HG03025 (cell line): ENCODE results near the gene CREG2.

Experiments
- ATAC-seq: cut with Tn5 transposase; IDR thresholded peaks from one replicate; pipeline ENCODE4 v1.9.1; 2021; ENCODE audit warnings: mild to moderate bottlenecking, moderate library complexity; ENCODE audit not compliant: unreplicated experiment, low FRiP score

The CREG2 gene

GRCh38 chr2:101410114-101410513, 22.8 kb upstream of the CREG2 start:
- no peak for ATAC-seq

DNA sequence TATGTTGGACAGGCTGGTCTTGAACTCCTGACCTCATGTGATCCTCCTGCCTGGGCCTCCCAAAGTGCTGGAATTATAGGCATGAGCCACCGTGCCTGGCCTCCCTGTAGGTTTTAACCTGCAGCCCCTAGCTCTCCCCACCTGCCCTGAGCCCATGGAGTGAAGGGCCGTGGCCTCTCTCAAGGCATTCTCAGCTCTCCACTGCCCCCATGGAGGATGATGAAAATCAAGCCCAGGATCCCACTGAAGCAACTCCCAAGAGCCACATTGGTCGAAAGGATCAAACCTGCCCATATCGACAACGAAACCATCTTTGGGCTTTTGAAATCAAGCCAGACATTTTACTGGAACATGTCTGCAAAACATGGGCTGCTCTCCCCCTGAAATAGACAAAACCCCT, 22.4 kb upstream of the CREG2 start:
- ATAC-seq = no peak

- no peak for ATAC-seq
These were observed 21.6 kb upstream of the CREG2 start for GRCh38 chr2:101408925-101409324.

DNA sequence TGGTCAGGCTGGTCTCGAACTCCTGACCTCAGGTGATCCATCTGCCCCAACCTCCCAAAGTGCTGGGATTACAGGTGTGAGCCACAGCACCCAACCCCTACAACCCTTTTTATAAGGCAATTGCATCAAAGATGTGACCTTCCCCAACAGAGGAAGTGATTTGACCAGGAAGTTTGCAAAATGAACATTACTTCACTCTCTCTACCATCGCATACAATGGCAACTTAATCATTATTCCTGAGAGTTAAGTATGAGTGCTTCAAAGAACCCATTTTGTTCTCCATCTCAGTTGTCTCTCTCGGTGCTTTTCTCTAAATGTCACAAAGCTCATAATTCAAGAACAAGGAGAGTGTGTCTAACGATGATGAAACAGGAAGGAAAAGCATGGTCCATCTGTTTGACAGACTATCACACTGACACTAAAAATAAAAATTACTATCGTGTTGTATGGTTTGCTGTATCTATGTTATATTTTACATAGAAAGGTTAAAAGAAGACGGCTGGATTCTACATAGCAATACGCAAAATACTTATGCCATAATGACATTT, 18.1 kb upstream of the CREG2 start:
- no peak for ATAC-seq

DNA sequence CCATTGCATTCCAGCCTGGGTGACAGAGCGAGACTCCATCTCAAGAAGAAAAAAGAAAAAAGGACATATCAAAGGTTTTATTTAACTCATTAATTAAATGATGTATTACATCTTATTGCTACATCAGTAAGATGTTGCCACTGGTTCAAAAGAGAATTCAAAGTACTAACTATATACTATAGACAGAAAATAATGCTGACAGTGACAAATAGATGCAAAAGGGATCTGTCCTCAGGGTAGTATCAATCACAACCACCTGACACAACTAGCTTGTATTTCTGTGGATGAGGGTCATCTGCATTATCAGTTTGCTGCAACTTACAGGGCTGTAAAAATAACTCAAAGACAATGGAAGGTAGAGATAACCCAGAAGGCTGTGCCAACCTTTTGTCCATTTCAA, 16.4 kb upstream of the CREG2 start:
- ATAC-seq = no peak

GRCh38 chr2:101402630-101403029, 15.3 kb upstream of the CREG2 start:
- ATAC-seq = no peak

DNA sequence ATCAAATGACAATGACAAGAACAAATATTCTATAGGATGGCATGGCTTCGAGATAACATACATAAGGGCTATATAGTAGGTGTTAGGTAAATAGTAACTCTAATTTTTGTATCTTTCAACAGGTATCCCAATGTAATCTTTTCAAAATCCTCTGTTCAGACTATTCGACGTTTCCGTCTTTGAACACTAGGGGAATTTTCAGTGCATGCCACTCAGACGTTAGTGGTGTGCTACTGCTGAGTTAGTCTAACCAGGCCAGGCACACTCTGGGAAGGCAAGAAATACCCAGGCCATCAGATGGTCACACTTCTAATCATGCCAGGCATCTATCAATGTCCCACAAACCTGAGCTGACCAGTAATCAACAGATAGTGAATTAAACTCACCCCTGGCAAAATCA, 14.6 kb upstream of the CREG2 start:
- ATAC-seq = no peak

DNA sequence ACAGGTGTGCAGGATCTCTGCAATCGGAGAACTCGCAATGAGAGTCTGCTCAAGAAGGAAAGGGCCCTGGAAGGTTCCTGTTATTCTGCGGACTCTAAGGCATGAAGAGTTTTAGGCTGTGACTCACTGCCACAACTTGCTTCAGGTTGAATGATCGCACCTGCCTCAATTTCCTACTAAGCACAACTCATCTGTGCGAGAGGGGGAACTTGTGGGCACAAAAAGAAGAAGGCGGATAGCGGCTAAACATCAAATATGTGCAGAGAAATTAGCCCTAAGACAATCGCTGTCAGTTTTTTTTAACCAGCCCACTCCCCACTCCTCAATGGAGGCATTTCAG, 14.0 kb upstream of the CREG2 start:
- no peak for ATAC-seq

DNA sequence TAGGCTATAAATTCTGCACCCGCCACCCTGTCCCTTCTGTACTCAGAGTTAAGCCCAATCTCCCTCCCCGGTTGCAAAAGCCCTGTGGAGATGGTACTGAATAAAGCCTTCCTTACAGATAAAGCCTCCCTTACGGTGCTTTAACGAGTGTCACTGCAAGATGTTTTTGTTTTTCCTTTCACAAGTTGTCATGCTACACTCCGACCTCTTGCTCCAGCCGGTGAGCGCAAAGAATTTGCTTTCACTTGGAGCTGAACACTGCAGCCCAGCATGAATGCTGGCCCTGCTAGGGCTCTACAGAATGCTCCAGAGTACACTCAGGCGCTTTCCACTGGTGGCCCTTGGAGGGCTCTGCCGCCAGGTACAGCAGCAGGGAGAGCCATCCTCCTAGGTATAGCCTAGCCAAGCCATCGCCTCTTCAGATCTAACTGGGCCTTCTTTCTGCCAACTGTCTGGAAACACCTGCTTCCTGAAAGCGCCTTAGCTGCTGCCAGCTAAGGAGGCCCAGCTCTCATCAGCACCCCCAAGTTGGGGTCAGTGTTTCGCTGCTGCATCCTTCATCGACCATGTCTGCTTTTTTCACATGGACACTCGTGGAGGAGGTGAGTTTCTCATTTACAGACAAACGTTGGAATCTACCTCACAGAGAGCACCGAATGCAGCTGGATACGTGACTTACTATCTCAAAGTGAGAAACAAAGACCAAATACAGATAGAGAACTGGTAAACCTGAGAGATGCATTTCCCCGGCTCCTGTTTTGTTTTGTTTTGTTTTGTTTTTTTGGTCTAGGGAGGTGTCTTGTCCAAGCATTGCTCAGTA, 13.4 kb upstream of the CREG2 start:
- no peak for ATAC-seq

DNA sequence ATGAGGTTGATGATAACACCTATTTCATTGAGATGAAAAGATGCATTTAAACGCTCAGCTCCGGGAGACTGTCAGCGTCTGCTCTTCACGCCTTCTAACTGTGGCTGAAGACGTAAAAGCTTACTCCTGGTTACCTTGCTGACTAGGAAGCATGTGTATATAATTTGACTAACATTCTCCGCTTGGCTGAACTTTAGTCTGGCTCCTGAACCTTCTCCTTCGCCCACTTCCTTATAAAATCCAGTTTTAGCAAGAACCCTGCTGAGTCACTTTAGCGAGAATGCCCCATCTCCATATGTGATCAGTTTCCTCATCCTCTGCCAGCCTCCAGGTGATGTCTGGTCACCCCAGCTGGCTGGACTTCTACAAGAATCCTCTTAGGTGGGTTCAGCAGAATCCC, 12.7 kb upstream of the CREG2 start:
- no peak for ATAC-seq

DNA sequence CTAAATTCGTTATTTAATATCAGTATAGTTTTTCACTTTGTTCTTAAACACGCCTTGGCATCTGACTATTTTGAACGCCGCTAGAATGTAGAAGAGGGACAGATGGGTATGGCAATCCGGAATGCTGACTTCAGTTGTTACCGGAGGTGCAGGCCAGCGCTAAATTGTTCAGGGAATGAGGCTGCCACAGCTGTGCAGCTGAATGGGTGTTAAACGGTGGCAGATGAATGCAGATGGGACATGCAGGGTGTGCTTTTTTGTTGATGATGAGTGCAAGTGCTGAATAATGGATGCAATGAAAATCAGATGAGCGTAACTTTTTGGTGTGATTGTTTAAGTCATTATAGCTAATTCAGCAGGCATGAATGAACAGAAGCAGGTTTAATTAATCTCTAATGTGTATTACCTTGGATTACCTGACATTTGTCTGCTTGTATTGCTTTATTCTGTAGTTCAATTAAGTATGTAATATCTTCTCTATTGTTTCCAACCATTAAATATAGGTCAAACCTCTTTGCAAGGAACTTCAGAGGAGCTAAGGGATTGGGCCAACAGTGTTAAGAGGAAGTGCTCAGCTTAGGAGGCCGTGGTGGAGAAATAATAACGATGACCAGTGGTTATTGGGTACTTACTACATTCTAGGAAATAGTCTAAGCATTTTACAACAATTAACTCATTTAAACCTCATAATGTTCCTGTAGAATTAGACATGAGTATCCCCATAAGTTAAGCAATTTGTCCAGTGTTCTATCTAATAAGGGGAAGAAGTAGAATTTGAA, 11.9 kb upstream of the CREG2 start:
- ATAC-seq = no peak

- ATAC-seq = no peak
These were observed 11.0 kb upstream of the CREG2 start for GRCh38 chr2:101398116-101398821.

DNA sequence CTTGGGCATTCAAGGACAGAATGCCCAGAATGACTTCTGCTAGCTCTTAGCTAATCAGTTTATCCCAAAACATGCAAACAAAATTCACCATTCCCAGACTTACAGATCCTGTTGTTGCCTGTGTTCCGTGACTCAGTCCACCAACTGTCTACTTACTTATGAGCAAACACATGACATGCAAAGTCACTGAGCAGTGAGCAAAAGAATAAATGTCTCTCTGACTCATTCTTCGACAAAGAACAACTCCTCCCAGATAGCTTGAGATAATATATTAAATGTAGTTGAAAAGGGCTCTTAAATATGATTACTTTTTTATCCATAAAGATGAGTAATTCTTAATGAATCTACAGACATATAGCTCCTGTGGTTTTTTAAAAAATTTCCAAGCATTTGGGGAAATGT, 9.0 kb upstream of the CREG2 start:
- ATAC-seq = no peak

- ATAC-seq = no peak
These were observed 8.4 kb upstream of the CREG2 start for GRCh38 chr2:101395545-101396315.

- no peak for ATAC-seq
These were observed 929 bp upstream of the CREG2 start for GRCh38 chr2:101388232-101388631.

- no peak for ATAC-seq
These were observed 628 bp downstream of the CREG2 start for GRCh38 chr2:101386599-101387150.

DNA sequence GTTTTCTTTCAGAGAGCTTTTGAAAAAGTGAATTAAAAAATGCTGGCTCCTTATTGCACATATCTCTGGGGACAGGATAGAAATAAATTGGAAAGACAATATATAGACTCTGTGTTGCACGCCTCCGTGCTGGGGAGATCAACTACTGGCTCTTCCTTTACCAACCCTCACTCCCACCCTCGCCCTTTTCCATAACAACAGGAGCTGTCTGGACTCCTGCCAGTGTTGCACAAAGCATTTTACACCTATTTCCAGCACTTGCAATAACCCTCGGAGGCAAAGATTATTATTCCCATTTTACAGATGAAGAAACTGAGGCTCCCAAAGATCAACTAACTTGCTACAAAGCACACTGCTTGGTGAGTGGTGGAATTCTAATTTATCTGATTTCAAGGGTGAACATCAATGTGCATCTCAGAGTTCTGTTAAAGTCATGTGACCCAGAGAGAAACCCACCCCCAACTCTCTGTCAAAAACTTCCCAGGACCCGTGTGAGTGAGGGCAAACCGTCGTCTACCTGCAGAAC, 4.2 kb downstream of the CREG2 start:
- no peak for ATAC-seq

GRCh38 chr2:101382442-101382841, 4.9 kb downstream of the CREG2 start:
- no peak for ATAC-seq

GRCh38 chr2:101380376-101380775, 6.9 kb downstream of the CREG2 start:
- no peak for ATAC-seq

DNA sequence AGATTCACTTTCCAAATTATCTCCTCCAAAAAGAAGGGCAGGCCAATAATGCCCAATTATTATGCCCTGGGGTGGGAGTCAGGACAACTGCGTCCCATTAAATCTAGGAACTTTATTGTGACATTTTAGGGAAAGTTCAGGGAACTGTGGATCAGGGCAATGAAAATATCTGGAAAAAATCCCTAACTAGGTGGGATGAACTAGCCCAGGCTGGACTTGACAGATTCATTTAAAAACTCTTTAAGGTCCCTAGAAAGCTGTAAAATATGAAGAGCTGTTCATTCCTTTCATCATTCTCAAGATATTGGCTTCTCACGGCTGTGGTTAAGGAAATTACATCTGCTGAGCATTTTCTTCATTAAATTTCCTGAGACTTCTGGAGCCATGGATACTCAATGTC, 8.2 kb downstream of the CREG2 start:
- no peak for ATAC-seq
